HepG2 (cell line): ENCODE data around the gene SLC12A5. TPM values are rescaled to one million over a fixed set of nuclear protein-coding genes. Genes with fewer than 3 reads are reported as not detected.
A peak's percentile ranks its signal among the peaks of the same experiment; 100 is the strongest.

ENCODE experiments used
- GATA4 ChIP-seq: sonication (generic); IDR thresholded peaks from 2 replicates; pipeline ENCODE4 v1.6.1; 2016; ENCODE audit warnings: antibody characterized with exemption, low read depth, borderline replicate concordance
- GATAD2A ChIP-seq: IDR thresholded peaks from 2 replicates; pipeline ENCODE4 v1.6.1; 2016
- MXI1 ChIP-seq: IDR thresholded peaks from 3 replicates; pipeline ENCODE4 v1.6.1; 2012; ENCODE audit warnings: low read depth, low read length, inconsistent platforms, borderline replicate concordance
- PHF8 ChIP-seq: sonication (generic); formaldehyde crosslinking; IDR thresholded peaks from 2 replicates; pipeline ENCODE4 v1.5.0; 2020; ENCODE audit warnings: missing genetic modification reagents
- SRSF4 ChIP-seq: fragments of 200-400 bp; formaldehyde crosslinking; IDR thresholded peaks from one replicate; pipeline ENCODE4 v1.6.1; 2018; ENCODE audit warnings: mild to moderate bottlenecking, low read depth, low read length, moderate library complexity; ENCODE audit not compliant: poor library complexity, severe bottlenecking
- ZBTB7A ChIP-seq: sonication (generic); formaldehyde crosslinking; IDR thresholded peaks from 2 replicates; pipeline ENCODE4 v1.8.0; 2022; ENCODE audit warnings: mild to moderate bottlenecking, missing genetic modification reagents
- ZNF709 ChIP-seq: sonication (generic); formaldehyde crosslinking; IDR thresholded peaks from 2 replicates; pipeline ENCODE4 v1.5.0; 2020; ENCODE audit warnings: mild to moderate bottlenecking, missing genetic modification reagents
- polyA plus RNA-seq, 8 experiments: library from polyadenylated mRNA; depleted of rRNA in 3 of 8; stranded (reverse) in 7 of 8; unstranded in 1 of 8; fragments of >200 nt; fragmentation: Illumina TruSeq in 4 of 8; extraction: Trizol in 4 of 8; gene quantifications; 2 replicates each; pipeline versions ENCODE4 v1.2.1 to v1.2.3, GENCODE V29; 2011 to 2016; ENCODE audit warnings: low read depth in 4 of 8, missing spikeins in 1 of 8, mixed read lengths in 1 of 8; ENCODE audit not compliant: insufficient read depth in 1 of 8
- total RNA-seq, 5 experiments: library from RNA; depleted of rRNA; stranded (reverse); fragments of >200 nt; fragmentation: Illumina TruSeq; extraction: Trizol; gene quantifications; 2 replicates each; pipeline ENCODE4 v1.2.3, GENCODE V29; 2016; ENCODE audit warnings: low read depth in 1 of 5
- TF ChIP-seq, protein P1 (sequence below): IDR thresholded peaks from 2 replicates; pipeline ENCODE4 v1.6.1; 2016
- TF ChIP-seq, protein P2 (sequence below): sonication (generic); formaldehyde crosslinking; IDR thresholded peaks from 2 replicates; pipeline ENCODE4 v1.9.0; 2021; ENCODE audit warnings: missing genetic modification reagents, borderline replicate concordance
- TF ChIP-seq, protein P3 (sequence below): sonication (generic); formaldehyde crosslinking; IDR thresholded peaks from 2 replicates; pipeline ENCODE4 v1.4.0; 2020; ENCODE audit warnings: missing genetic modification reagents
- TF ChIP-seq, protein P4 (sequence below): sonication (generic); formaldehyde crosslinking; IDR thresholded peaks from 2 replicates; pipeline ENCODE4 v1.4.0; 2020; ENCODE audit warnings: missing genetic modification reagents, mild to moderate bottlenecking, borderline replicate concordance
- TF ChIP-seq, protein P5 (sequence below): conservative IDR thresholded peaks from 2 replicates; pipeline ENCODE4 v1.6.1; 2018; ENCODE audit warnings: missing genetic modification reagents
- TF ChIP-seq, protein P6 (sequence below): fragments of 450-650 bp; IDR thresholded peaks from 2 replicates; pipeline ENCODE4 v1.6.1; 2017; ENCODE audit warnings: mild to moderate bottlenecking

SLC12A5 gene
- total and polyA plus RNA-seq, 2 of the 13 experiments (the other 11 are each of a cell fraction or from before 2014, with no cell fraction given) = 4.3 to 5.4 TPM

DNA sequence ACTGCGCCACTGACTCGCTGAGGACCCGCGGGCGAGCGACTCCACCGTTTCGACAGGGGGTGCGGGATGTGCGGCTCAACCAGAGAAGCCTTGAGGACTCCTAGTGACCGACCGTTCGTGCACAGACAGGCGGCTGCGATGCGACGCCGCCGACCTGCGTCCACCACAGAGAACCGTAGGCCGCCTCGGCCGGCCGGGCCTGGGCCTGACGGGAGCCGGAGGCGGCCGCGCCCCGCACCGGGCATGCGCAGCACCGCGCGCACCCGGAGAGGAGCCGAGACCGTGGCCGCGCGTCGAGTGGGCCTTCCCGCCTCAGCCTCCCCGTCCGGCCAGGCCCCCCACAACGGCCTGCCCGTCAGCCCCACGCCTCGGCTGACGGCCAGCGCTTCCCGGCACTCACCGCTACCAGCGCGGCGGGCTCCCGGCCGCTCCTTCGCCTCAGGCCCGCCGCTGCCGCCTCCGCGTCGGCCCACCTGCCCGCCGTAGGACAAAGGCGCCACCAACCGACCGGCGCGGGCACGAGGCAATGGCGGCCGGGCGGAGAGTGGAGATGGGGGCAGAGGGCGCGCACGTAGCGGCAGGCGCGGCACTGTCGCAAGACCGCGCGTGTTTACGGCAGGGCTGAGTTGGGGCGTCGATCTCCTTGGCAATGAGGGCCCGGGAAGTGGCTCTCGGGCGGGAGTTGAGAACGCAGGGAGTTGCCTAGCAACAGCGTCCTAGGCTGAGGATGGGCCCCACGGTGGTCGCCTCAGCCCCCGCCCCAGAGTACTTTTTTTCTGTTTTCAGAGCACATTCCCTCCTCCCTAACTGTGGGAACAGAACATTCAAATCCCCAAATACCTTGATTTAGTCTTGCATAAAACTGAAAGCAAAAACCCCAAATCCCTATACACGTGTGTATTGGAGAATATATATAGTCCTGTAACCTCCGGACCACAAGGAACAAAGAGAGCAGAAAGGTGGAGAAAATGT lies 60.7 kb downstream of the SLC12A5 start, which contains the start of gene NCOA5 (continued):
- TF ChIP-seq ZNF709 (CRISPR knock-in tag) (peak; percentile 97), MXI1 (peak; percentile 99), PHF8 (peak; percentile 98), GATAD2A (CRISPR knock-in tag) (0 out of 2 replicates have a peak, but pooled peaks have one; percentile 19), GATA4 (no peak; the same call in 1 of the 2 replicates), SRSF4 (peak; percentile 54), ZBTB7A (CRISPR knock-in tag) (peak; percentile 18)
- TF ChIP-seq, protein P1, sequence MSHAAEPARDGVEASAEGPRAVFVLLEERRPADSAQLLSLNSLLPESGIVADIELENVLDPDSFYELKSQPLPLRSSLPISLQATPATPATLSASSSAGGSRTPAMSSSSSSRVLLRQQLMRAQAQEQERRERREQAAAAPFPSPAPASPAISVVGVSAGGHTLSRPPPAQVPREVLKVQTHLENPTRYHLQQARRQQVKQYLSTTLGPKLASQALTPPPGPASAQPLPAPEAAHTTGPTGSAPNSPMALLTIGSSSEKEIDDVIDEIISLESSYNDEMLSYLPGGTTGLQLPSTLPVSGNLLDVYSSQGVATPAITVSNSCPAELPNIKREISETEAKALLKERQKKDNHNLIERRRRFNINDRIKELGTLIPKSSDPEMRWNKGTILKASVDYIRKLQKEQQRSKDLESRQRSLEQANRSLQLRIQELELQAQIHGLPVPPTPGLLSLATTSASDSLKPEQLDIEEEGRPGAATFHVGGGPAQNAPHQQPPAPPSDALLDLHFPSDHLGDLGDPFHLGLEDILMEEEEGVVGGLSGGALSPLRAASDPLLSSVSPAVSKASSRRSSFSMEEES (CRISPR knock-in tag) = peak; percentile 53; the same call in 1 of the 2 replicates
- TF ChIP-seq, protein P2, sequence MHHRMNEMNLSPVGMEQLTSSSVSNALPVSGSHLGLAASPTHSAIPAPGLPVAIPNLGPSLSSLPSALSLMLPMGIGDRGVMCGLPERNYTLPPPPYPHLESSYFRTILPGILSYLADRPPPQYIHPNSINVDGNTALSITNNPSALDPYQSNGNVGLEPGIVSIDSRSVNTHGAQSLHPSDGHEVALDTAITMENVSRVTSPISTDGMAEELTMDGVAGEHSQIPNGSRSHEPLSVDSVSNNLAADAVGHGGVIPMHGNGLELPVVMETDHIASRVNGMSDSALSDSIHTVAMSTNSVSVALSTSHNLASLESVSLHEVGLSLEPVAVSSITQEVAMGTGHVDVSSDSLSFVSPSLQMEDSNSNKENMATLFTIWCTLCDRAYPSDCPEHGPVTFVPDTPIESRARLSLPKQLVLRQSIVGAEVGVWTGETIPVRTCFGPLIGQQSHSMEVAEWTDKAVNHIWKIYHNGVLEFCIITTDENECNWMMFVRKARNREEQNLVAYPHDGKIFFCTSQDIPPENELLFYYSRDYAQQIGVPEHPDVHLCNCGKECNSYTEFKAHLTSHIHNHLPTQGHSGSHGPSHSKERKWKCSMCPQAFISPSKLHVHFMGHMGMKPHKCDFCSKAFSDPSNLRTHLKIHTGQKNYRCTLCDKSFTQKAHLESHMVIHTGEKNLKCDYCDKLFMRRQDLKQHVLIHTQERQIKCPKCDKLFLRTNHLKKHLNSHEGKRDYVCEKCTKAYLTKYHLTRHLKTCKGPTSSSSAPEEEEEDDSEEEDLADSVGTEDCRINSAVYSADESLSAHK (CRISPR knock-in tag) = no peak; the same call in 1 of the 2 replicates
- TF ChIP-seq, protein P3, sequence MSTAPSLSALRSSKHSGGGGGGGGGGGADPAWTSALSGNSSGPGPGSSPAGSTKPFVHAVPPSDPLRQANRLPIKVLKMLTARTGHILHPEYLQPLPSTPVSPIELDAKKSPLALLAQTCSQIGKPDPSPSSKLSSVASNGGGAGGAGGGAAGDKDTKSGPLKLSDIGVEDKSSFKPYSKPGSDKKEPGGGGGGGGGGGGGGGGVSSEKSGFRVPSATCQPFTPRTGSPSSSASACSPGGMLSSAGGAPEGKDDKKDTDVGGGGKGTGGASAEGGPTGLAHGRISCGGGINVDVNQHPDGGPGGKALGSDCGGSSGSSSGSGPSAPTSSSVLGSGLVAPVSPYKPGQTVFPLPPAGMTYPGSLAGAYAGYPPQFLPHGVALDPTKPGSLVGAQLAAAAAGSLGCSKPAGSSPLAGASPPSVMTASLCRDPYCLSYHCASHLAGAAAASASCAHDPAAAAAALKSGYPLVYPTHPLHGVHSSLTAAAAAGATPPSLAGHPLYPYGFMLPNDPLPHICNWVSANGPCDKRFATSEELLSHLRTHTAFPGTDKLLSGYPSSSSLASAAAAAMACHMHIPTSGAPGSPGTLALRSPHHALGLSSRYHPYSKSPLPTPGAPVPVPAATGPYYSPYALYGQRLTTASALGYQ (CRISPR knock-in tag) = peak; percentile 44; the same call in 1 of the 2 replicates
- TF ChIP-seq, protein P4, sequence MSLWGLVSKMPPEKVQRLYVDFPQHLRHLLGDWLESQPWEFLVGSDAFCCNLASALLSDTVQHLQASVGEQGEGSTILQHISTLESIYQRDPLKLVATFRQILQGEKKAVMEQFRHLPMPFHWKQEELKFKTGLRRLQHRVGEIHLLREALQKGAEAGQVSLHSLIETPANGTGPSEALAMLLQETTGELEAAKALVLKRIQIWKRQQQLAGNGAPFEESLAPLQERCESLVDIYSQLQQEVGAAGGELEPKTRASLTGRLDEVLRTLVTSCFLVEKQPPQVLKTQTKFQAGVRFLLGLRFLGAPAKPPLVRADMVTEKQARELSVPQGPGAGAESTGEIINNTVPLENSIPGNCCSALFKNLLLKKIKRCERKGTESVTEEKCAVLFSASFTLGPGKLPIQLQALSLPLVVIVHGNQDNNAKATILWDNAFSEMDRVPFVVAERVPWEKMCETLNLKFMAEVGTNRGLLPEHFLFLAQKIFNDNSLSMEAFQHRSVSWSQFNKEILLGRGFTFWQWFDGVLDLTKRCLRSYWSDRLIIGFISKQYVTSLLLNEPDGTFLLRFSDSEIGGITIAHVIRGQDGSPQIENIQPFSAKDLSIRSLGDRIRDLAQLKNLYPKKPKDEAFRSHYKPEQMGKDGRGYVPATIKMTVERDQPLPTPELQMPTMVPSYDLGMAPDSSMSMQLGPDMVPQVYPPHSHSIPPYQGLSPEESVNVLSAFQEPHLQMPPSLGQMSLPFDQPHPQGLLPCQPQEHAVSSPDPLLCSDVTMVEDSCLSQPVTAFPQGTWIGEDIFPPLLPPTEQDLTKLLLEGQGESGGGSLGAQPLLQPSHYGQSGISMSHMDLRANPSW (CRISPR knock-in tag) = no peak
- TF ChIP-seq, protein P5, sequence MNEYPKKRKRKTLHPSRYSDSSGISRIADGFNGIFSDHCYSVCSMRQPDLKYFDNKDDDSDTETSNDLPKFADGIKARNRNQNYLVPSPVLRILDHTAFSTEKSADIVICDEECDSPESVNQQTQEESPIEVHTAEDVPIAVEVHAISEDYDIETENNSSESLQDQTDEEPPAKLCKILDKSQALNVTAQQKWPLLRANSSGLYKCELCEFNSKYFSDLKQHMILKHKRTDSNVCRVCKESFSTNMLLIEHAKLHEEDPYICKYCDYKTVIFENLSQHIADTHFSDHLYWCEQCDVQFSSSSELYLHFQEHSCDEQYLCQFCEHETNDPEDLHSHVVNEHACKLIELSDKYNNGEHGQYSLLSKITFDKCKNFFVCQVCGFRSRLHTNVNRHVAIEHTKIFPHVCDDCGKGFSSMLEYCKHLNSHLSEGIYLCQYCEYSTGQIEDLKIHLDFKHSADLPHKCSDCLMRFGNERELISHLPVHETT (CRISPR knock-in tag) = peak; percentile 96
- TF ChIP-seq, protein P6, sequence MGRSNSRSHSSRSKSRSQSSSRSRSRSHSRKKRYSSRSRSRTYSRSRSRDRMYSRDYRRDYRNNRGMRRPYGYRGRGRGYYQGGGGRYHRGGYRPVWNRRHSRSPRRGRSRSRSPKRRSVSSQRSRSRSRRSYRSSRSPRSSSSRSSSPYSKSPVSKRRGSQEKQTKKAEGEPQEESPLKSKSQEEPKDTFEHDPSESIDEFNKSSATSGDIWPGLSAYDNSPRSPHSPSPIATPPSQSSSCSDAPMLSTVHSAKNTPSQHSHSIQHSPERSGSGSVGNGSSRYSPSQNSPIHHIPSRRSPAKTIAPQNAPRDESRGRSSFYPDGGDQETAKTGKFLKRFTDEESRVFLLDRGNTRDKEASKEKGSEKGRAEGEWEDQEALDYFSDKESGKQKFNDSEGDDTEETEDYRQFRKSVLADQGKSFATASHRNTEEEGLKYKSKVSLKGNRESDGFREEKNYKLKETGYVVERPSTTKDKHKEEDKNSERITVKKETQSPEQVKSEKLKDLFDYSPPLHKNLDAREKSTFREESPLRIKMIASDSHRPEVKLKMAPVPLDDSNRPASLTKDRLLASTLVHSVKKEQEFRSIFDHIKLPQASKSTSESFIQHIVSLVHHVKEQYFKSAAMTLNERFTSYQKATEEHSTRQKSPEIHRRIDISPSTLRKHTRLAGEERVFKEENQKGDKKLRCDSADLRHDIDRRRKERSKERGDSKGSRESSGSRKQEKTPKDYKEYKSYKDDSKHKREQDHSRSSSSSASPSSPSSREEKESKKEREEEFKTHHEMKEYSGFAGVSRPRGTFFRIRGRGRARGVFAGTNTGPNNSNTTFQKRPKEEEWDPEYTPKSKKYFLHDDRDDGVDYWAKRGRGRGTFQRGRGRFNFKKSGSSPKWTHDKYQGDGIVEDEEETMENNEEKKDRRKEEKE = no peak
